Right atrium auricular region (tissue), 2 donors: Measurements from ENCODE around the gene FBN3. TPM values are rescaled to one million over a fixed set of nuclear protein-coding genes. Genes with fewer than 3 reads are reported as not detected.

Source experiments
- DNase-seq: peaks from one replicate; pipeline ENCODE4 v3.0.0-alpha.2; 2019; ENCODE audit warnings: low spot score
- H3K27ac ChIP-seq, 2 donors: fragments of 200-600 bp; sonication (generic); 1 replicate in 1 of 2; 2 replicates in 1 of 2; pipeline ENCODE4 v1.5.1; 2016 to 2019
- H3K27me3 ChIP-seq, 2 donors: fragments of 200-600 bp; sonication (generic); one replicate each; pipeline versions ENCODE4 v1.5.1 to v1.6.0; 2017 to 2019
- H3K36me3 ChIP-seq: fragments of 200-600 bp; sonication (generic); one replicate; pipeline ENCODE4 v1.5.1; 2016
- H3K4me1 ChIP-seq, 2 donors: fragments of 200-600 bp; sonication (generic); one replicate each; pipeline versions ENCODE4 v1.5.1 to v1.6.0; 2017 to 2019
- H3K4me3 ChIP-seq, 2 donors: fragments of 200-600 bp; sonication (generic); 1 replicate in 1 of 2; 2 replicates in 1 of 2; pipeline ENCODE4 v1.5.1; 2017 to 2019; ENCODE audit warnings: mild to moderate bottlenecking in 1 of 2, moderate library complexity in 1 of 2
- H3K9me3 ChIP-seq, 2 donors: fragments of 200-600 bp; sonication (generic); one replicate each; pipeline ENCODE4 v1.5.1; 2019
- CTCF ChIP-seq, 2 donors: fragments of 200-600 bp; sonication (generic); IDR thresholded peaks; one replicate each; pipeline ENCODE4 v1.5.1; 2019; ENCODE audit warnings: antibody characterized with exemption in 2 of 2
- total RNA-seq, 2 donors: library from RNA; depleted of rRNA; stranded (reverse); fragments of >200 nt; gene quantifications; one replicate each; pipeline ENCODE4 v1.1.0, GENCODE V29; 2016

FBN3 gene
- total RNA-seq, 2 donors from 2014 or later: not detected

- TF ChIP-seq CTCF (IDR thresholded peaks at IDR 0.05): no peak
- Histone ChIP-seq H3K27me3 (no peaks in the 10 kb centered on the region), H3K36me3 (no peaks in the 10 kb centered on the region), H3K27ac (no peak overlapping the region), H3K4me1 (no peaks in the 10 kb centered on the region), H3K4me3 (no peak overlapping the region), H3K9me3 (no peaks in the 10 kb centered on the region)
- DNase-seq: no peak
Observed at GRCh38 chr19:8021374-8021773, 128.0 kb downstream of the FBN3 start.

GRCh38 chr19:8020681-8021080, 128.7 kb downstream of the FBN3 start:
- no peak for DNase-seq
- H3K27me3 ChIP-seq: no peaks in the 10 kb centered on the region
- no peak for TF ChIP-seq CTCF (IDR thresholded peaks at IDR 0.05)
- no peaks in the 10 kb centered on the region for H3K9me3 ChIP-seq
- H3K36me3 ChIP-seq: no peaks in the 10 kb centered on the region
- no peak overlapping the region for H3K27ac ChIP-seq
- H3K4me1 ChIP-seq: no peaks in the 10 kb centered on the region
- H3K4me3 ChIP-seq: no peak overlapping the region

- H3K4me3 ChIP-seq: no peak overlapping the region
- H3K4me1 ChIP-seq: no peaks in the 10 kb centered on the region
- no peak for TF ChIP-seq CTCF (IDR thresholded peaks at IDR 0.05)
- H3K27me3 ChIP-seq: no peaks in the 10 kb centered on the region
- no peaks in the 10 kb centered on the region for H3K36me3 ChIP-seq
- no peak for DNase-seq
- no peak overlapping the region for H3K27ac ChIP-seq
- H3K9me3 ChIP-seq: no peaks in the 10 kb centered on the region
Observed at GRCh38 chr19:8017808-8018207, 131.6 kb downstream of the FBN3 start.

Other genes with a start within 250 kb of the FBN3 start
- gene MAP2K7, start 245.7 kb downstream of the FBN3 start, total RNA-seq: 10 to 100 TPM; 12.0 to 14.4 TPM
- gene TGFBR3L, start 234.8 kb downstream of the FBN3 start, total RNA-seq: 10 to 100 TPM; 22.1 to 26.7 TPM
- 10 to 100 TPM; 14.1 to 16.5 TPM for gene SNAPC2, start 229.3 kb downstream of the FBN3 start, total RNA-seq
- 1 to 10 TPM; 1.7 to 4.2 TPM for gene CTXN1, start 223.5 kb downstream of the FBN3 start, total RNA-seq
- gene TIMM44, start 205.9 kb downstream of the FBN3 start, total RNA-seq: 10 to 100 TPM; 49.1 to 64.1 TPM
- gene ELAVL1, start 144.0 kb downstream of the FBN3 start, total RNA-seq: 10 to 100 TPM; 31.0 to 37.4 TPM
- gene CCL25, start 96.8 kb downstream of the FBN3 start, total RNA-seq: not detected
- 10 to 100 TPM; 19.4 to 20.5 TPM for gene CERS4, start 59.8 kb upstream of the FBN3 start, total RNA-seq
- gene CD320, start 158.8 kb upstream of the FBN3 start, total RNA-seq: 10 to 100 TPM; 48.8 to 51.0 TPM
- 10 to 100 TPM; 81.0 to 82.0 TPM for gene NDUFA7, start 171.8 kb upstream of the FBN3 start, total RNA-seq
- gene RPS28, start 171.9 kb upstream of the FBN3 start, total RNA-seq: 100 to 1,000 TPM; 158 to 402 TPM
- gene KANK3, start 193.7 kb upstream of the FBN3 start, total RNA-seq: 10 to 100 TPM; 12.8 to 18.4 TPM
- gene ANGPTL4, start 214.6 kb upstream of the FBN3 start, total RNA-seq: 10 to 100 TPM; 32.6 to 69.1 TPM
- gene RAB11B, start 240.8 kb upstream of the FBN3 start, total RNA-seq: 10 to 100 TPM; 51.0 to 66.0 TPM